HK-2 (cell line): ENCODE measurements around the gene ASPM.
"Not testable (repeated sequence)": the region's sequence is repeated elsewhere in the genome, so short reads cannot be mapped to it uniquely, and the experiment has no call there.

Source experiments
- DNase-seq: peaks from one replicate; pipeline ENCODE4 v3.0.0-alpha.2; 2018; ENCODE audit not compliant: unreplicated experiment

Gene ASPM

GRCh38 chr1:197076585-197076984 lies 69.9 kb downstream of the ASPM start:
- DNase-seq = no peak

- DNase-seq = no peak
These were observed 72.5 kb downstream of the ASPM start for GRCh38 chr1:197073978-197074377.

GRCh38 chr1:197067457-197067818 lies 79.0 kb downstream of the ASPM start:
- no peak for DNase-seq

- DNase-seq = no peak
These were observed 79.6 kb downstream of the ASPM start, which contains the start of gene F13B for GRCh38 chr1:197066719-197067456. TSS of gene F13B (minus strand) at chr1:197067260. CDS start at chr1:197067223, 37 bp downstream.

DNA sequence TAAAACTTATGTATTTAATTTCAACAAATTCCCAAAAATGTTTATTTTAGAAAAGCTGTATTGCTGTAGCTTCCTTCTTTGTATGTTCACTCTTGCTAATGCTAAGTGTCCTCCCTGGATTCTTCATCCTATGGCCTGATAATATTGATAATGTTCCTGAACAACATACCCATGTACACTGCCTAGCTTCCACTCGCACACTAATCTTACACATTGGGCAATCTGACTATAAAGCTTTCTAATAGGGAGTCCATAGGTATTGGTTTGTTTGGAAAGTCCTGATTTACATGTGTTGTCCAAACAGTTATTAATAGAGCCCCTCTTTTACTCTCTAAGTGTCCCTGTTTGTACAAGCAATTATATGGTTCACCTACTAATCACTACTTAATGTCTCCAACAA lies 80.2 kb downstream of the ASPM start:
- no peak for DNase-seq

- DNase-seq = no peak
These were observed 80.9 kb downstream of the ASPM start for GRCh38 chr1:197065559-197065958.

DNA sequence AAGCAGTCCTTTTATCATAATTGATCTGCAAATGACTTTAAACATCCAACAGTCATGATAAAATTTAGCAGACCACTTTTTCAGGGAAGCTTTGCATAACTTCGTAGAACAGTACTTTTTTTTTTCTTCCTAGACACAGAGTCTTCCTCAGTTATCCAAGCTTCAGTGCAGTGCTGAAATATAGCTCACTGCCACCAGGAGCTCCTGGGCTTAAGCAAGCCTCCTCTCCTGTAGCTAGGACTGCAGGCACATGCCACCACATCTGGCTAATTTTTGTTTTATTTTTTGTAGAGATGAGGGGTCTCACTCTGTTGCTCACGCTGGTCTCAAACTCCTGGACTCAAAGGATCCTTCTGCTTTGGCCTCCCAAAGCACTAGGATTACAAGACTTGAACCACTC lies 83.3 kb downstream of the ASPM start:
- DNase-seq = no peak

- no peak for DNase-seq
These were observed 83.8 kb downstream of the ASPM start for GRCh38 chr1:197062692-197063091.

DNA sequence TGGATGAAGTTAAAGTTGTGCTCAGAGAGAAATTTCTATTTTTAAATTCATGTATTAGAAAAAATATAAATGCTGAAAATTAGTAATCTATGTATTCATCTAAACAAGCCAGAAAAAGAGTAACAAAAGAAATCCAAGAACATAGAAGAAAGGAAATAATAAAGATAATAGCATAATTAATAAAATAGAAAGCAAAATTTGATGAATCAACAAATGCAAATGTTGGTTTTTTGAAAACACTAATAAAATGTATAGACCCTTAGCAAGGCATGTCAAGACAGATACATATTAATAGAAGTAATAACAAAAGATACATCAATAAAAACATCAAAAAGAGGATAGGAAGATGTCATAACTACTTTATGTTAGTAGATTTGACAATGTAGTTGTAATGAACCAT lies 97.4 kb downstream of the ASPM start:
- DNase-seq = no peak

DNA sequence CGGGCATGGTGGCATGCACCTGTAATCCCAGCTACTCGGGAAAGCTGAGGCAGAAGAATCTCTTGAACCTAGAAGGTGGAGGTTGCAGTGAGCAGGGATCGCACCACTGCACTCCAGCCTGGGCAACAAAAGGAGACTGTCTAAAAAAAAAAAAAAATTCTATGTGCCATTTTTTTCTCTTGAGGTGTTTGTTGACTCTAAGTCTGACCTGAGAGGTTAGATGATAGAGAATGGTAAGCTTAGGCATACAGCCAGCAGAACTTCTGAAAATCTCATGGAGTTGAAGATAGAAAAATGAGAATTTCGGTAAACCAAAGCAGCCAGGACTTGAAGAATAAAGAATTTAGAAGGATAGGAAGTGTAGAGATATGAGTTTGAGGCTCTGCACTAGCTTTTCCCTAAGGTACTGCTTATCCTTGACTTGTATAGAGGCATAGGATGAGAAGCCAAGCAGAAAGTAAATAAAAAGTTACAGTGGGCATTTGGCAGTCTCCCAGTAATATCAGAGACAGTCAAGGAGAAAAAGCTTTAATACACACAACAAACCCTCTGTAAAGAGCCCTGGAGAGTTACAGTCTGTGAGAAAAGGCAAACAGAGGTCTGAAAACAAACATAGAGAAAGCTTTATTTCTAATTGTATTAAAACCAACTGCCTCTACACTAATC lies 103.7 kb downstream of the ASPM start:
- no peak for DNase-seq

- DNase-seq = no peak
These were observed 104.7 kb downstream of the ASPM start for GRCh38 chr1:197041486-197042353.

DNA sequence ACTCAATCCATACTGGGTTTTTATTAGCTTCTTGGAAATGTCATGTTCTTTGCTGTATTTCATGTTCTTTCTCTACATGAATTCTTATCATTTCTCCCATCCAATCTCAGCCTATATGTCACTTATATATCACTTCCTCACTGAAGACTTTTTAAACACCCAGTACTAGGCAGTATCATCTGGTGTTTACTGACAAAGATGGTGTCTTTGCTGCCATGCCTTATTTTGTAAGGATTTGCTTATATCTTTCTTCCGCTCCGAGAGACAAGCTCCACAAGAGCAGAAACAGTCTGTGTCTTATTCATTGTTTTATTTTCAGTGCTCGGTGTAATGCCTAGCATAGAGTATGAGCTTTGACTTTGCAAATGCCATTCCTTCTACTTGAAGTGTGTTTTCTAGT lies 109.6 kb downstream of the ASPM start:
- no peak for DNase-seq

GRCh38 chr1:197034631-197035339 lies 111.7 kb downstream of the ASPM start:
- DNase-seq = not testable (repeated sequence)
